Measurements from ENCODE around the gene LTBP1.

- TF ChIP-seq, protein P1, sequence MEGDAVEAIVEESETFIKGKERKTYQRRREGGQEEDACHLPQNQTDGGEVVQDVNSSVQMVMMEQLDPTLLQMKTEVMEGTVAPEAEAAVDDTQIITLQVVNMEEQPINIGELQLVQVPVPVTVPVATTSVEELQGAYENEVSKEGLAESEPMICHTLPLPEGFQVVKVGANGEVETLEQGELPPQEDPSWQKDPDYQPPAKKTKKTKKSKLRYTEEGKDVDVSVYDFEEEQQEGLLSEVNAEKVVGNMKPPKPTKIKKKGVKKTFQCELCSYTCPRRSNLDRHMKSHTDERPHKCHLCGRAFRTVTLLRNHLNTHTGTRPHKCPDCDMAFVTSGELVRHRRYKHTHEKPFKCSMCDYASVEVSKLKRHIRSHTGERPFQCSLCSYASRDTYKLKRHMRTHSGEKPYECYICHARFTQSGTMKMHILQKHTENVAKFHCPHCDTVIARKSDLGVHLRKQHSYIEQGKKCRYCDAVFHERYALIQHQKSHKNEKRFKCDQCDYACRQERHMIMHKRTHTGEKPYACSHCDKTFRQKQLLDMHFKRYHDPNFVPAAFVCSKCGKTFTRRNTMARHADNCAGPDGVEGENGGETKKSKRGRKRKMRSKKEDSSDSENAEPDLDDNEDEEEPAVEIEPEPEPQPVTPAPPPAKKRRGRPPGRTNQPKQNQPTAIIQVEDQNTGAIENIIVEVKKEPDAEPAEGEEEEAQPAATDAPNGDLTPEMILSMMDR (IDR thresholded peaks at IDR 0.05; ENCODE audit: low read depth, low read length, poor library complexity, severe bottlenecking), result no peak
- no peak for TF ChIP-seq EZH2phosphoT487 (IDR thresholded peaks at IDR 0.05; ENCODE audit: borderline replicate concordance, low read length)
Measured at GRCh38 chr2:32904074-32904473, 42.7 kb upstream of the LTBP1 start.

All from DOHH2 (cell line).